Inferior parietal cortex (tissue), 1 donor: ENCODE results near the gene DRC3.

Experiments used
- DNase-seq: peaks from one replicate; pipeline ENCODE4 v3.0.0-alpha.2; 2016; ENCODE audit errors: extremely low spot score

Gene DRC3

DNA sequence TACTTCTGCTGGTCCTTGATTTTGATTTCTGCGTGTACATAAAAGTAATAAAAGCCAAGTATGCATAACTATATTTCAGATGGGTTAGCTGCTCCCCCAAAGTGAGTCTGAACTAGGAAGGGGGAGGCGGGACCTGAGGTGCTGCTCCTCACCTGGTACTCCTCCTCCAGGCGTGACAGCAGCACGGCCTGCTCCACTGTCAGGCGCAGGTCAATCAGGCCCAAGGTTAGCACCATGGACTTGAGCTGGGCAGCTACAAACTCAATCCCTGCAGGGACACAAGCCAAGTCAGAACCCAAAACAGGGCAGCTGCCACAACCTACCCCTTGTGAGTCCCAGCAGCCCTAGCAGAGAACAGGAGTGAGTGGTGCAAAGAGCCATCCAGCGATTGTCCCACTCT lies 48.3 kb downstream of the DRC3 start:
- DNase-seq, result no peak

DNA sequence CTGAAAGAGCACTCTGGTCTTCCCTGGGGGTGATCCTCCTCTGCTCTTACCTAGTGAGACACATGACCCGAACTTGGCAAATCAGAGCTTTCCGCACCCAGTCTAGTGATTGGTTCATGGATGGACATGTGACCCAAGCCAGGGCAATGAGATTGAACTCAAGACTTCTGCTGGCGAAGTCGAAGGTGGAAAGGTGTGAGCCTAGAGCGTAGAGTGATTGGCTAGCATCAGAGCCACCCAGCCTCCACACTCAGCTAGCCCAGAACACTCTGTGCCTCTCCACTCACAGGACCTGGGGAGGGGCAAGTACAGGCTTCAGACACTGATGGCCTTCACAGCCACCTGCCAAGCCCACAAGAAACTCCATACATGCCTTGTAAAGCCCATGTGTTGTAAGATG lies 48.7 kb downstream of the DRC3 start:
- no peak for DNase-seq

DNA sequence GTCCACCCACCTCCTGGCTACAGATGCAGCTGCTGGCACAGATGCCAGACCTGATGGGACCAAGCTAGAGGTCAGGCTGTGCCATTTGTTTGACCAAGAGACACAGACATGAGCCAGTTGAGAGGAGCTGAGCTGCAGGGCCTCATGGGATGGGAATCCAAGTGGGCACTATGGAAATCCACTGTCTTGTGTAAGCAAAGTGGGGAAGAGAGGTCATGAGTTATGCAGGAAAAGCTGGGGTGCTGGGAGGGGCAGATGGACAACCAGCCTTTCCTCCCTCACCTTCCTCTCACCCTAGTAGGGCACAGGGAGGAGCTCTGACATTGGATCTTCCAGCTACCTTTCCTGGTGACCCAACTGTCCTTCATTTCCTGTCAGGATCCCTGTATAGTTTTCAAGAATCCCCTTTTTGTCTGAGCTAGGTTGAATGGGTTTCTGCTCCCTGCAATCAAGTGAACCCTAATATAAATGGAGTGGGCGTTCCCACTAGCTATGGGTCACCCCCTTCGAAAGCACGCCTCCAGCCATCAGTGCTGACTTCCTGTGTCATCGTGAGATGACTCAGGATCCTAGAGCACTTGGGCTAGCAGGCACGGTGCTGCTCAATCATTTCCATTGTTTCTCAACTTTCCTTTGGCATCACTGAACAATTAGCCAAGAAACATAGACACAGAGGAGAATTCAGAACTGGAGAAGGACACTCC lies 52.7 kb downstream of the DRC3 start:
- DNase-seq, result no peak

DNA sequence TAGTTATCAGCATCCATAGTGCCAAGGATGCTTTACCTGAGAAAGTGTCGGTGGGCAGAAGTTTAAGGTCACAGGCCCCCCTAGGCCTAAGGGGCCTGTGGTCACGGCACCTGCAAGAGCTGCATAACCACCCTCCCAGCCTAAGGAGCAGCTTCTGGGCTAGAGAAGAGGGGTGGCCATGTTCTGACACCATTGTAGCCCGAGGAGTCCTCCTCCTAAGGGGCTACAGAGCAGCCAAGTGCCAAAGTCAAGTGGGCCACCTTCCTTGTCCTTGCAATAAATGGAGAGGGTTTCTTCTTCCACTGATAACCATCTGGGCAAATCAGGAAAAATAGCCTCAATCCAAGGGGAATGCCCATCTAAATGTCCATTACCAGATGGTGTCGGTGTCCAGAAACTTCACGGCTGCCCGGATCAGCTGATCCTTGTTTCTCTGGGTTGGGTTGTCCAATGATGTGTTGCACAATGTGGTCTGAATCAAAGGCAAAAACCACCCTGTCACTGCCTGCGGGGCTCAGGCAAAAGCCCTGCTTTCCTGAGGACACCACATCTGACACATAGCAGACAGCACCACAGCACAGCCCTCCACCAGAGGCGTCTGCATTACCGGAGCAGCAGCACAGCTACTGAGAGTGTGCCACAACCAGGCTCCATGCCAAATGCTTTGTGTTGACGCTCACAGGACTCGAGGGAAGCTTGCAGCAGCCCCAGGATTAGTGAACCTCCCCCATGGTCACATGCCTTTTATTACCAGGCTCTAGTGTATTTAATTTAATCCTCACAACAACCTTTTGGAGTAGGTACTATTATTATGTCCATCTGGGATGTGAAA lies 53.5 kb downstream of the DRC3 start:
- peak; percentile 48 for DNase-seq

DNA sequence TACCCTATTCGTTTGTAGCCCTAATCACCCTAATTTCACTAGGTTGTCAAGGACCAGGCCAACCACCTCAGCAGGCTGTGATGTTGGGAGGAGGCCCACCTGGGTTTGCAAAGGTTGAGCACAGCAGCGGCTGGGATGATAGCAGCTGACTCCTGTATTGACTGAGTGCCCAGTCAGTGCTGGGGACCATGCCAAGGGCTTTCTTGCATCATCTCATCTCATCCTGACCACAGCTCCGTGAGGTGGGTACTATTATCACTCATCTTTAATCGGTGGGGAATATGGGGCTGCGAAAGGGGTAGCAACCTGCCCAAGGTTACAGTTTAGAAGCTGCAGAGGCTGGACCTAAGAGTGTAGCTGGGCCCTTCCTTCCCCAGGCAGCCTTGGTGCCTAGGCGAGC lies 54.6 kb downstream of the DRC3 start:
- no peak for DNase-seq

DNA sequence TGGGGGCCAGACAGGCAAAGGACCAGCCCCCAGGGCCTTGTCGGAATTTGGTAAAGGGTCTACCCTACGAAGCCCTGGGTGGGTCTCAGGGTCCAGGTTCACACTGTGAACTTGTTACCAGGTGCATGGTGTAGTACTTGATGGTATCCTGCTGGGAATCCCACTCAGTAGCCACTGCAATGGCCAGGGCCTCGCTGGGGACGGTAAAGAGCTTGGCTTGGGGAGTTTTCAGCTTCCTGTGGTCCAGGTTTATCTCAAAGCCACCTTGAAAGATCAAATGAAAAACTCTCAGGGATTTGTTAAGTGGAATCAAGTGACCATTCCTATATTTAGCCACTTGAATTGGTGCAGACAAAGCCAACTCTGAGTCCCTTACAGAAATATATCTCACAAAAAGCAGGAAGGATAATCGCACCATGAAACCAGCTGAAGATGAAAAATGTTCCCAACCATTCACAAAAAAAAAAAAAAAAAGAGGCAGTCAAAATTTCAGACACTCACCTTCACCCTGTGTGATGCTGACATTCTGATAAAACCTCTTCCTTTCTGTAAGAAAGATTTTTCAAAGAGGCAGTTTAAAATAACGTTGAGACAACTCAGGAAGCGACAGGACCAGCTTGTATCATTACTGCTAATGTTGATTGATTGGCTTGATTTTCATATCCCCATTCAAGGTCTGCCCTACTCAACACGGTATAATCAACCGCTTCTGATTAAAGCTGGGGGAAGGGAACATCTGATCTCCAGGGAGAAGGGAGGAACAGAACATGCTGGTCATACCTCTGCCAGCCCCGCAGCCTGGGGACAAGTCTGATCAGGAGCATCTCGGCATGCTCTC lies 55.7 kb downstream of the DRC3 start:
- no peak for DNase-seq

DNA sequence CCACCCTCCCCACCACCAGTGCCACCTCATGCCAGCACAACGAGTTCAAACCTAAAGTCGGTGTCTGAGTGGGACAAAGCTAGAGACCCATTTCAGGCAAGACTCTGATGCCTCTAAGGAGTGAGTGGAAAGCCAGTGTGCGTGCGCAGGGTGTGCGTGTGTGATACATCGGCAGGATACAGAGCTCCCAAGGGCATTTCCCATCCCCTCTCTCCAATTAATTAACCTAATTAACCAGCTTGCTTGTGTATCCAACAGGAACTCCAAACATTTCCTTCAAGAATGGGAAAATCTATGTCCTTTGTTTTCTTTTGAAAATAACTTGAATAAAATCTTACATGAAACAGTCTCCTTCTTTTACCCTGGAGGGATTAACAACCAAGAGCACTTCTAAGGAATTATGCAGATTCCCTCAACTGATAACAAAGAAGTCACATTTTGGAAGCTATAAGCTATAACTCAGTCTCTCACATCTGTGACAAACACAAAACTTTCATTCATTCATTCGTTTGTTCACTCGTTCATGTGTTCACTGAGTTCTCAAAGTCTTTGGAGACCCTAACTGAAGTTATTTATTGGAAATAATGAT lies 56.4 kb downstream of the DRC3 start:
- DNase-seq, result no peak

DNA sequence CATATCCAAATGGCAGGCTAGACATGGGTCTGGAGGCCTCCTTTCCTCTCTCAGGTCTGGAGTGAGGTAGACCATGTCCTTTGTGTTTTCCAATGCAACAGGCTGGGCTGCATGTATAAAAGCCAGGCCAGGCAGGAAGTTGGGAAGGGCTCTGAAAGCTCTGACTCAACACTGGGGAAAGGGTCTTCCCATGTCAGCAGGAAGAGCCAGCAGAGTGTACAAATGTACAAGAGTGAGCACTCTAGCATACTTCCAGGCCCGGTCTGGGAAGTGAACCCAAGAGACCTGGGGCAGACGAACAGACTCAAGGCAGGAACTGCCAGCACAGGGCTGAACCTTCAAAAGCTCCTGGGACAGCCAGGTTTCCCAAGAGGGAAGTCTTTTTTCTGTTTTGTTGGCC lies 59.3 kb downstream of the DRC3 start:
- no peak for DNase-seq

DNA sequence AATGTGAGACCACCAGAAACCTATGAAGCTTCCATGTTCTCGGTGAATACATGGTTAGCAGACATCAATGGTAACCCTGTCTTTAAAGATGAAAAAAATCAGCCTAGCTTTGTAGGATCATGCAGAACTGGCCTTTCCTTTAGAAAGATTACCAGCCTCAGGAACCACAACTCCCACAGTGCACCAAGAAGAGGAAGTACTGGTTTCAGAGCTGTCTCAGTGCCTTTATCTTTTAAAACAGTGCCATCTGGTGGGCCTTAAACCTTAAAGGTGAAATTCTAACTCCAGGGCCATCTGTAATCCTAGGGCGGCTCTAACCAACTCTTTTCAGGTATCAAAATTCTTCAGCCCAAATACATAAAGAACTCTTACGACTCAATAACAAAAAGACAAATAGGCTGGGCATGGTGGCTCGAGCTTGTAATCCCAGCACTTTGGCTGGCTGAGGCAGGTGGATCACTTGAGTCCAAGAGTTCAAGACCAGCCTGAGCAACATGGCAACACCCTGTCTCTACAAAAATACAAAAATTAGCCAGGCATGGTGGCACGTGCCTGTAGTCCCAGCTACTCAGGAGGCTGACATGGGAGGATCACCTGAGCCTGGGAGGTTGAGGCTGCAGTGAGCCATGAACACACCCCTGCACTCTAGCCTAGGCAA lies 60.9 kb downstream of the DRC3 start:
- peak; percentile 87 for DNase-seq

DNA sequence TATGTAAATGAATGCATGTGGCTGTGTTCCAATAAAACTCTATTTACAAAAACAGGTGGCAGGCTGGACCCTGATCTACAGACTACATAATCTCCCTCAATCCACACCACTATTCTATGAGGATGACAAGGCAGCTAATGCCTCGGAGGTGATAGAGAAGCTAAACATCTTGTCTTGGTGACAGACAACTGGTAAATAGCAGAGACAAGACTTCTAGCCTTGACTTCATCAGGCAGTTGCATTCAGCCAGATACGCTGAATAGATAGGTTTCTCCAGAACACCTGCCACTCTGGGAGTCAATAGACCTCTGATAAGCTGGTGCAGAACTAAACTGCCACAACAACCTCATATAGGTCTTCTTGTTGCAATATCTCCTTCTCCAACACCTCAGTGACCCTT lies 63.0 kb downstream of the DRC3 start:
- no peak for DNase-seq

DNA sequence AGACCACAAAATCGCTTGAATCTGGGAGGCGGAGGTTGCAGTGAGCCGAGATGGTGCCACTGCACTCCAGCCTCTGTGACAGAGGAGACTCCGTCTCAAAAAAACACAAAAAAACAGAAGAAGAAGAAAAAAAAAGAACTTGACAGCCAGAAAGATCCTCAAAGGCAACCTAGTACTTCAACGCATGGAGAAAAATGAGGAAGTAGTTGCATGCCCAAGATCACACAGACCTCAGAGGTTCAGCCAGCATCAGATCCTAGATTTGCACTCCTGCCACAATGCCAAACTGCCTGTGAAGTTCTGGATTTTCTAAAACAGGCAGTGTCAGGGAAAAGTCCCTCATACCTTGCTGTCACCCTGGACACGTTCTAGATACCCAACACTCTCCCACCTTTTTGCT lies 64.8 kb downstream of the DRC3 start:
- DNase-seq, result no peak

DNA sequence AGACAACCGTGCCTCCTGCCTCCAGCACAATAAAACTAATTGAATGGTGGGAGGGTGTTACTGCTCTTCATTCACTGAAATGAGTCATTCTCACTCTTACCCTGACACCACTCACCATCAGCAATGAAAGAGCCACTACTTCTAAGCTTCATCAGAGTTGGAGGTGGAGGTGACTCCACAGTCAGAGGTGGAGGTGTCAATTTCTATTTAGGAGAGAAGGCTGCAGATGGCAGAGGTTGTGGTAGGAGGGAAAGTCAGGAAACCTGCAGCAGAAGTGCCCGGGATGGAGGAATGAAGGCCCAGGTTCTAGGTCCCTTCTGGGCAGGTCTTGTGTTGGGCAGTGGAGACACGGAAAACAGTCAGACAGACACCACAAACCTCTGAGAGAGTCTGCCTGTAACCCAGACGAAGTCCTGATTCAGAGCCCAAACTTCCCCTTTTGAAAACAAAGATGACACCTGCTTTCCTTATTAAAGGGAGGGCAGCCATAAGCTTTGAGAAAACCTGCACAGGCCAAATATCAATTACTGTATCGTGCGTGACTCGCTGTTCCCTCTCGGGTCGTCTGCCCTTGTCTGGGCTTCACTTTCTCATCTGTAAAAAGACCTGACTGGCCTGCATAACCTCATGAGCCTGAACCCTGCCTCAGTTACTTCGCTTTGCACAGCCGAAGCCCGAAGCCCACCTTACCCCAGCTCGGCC lies 65.6 kb downstream of the DRC3 start:
- no peak for DNase-seq

DNA sequence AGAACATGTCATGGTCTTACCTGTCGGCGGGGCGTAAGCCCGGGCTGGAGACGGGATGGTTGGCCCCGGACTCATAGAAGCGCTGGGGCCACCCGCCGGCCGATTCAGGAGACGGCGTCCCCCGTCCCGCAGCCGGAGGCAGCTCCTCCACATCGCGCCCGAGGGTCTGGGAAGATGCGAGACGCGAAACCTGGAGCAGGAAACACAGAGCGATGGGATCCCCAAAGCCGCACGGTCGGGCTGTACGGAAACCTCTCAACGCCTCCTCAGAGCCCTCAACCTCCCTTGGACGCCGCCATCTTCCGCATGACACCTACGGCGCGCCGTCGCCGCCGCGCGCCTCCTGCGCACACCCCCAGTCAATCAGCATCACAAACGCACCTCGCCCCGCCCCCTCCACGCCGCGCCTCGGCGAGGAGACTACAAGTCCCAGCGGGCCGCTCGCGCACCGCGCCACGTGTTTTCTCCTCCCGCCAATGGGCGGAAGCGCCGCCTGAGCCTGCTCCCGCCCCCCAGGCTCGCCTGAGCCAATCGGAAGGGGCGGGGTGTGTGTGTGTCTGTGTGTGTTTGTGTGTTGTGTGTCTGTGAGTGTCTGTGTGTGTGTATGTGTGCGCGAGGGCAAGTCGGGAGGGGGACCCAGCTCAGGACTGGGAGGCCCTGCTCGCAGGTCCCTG lies 66.3 kb downstream of the DRC3 start, which contains the start of the genes ATPAF2 and GID4:
Gene ATPAF2, minus strand, starts transcription at position 308 of the 674 bp plus-strand sequence. Its CDS starts 155 bp downstream, at position 153.
Gene GID4, plus strand, starts transcription at position 548 of the 674 bp plus-strand sequence. Its CDS starts 57 bp downstream, at position 605.
- DNase-seq, result peak; percentile 98

DNA sequence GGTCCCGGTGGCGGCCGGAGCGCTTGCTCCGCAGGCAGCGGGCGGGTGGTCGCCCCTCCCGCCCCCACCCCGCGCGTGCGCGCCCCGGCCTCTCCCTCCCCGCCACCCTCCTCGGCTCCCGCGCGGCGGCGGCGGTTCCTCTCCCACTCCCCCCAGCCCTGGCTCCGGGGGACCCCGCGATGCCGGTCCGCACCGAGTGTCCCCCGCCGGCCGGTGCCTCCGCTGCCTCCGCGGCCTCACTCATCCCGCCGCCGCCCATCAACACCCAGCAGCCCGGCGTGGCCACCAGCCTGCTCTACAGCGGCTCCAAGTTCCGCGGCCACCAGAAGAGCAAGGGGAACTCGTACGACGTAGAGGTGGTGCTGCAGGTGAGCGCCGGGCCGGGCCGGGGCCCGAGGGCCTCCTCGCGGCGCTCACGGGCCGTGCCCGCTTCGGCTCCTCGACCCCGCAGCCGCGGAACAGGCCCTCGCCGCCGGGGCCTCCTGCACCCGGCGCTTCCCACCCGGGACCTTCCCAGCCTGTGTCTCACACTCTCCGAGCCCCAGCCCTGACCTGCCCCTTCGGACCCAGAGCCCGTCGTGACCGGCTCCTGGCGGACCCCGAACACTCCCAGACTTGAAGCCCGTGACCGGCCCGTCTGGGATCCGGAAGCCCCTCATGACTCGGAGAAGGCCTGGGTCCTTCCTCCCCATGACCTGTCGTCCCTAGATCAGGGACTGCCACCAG lies 67.0 kb downstream of the DRC3 start:
- no peak for DNase-seq

DNA sequence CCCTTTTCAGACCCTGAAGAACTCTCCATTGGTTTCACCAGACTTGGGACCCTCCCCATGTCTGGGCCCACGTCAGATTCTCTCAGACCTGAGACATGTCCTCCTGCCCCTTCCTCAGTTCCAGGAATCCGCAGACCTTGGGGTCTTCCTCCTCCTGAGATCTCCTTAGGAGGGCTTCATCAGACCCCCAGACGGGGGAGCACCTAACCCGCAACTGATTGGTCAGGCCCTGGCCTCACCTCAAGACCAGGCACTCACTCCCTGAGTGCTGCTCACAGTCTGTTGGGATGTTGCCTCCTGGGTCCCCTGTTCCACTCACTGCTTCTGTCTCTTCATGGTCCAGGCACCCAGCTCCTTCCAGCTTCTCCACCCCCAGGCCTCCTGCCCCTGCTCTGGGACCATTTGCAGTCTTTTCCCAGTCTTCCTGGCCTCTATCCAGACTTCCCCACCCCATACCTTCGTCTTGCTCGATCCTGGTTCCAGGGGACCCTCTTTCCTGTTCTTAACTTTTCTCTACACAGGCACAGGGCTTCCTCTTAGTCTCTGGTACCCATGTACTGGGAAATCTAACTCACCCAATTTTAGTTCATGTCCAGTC lies 67.7 kb downstream of the DRC3 start:
- no peak for DNase-seq

DNA sequence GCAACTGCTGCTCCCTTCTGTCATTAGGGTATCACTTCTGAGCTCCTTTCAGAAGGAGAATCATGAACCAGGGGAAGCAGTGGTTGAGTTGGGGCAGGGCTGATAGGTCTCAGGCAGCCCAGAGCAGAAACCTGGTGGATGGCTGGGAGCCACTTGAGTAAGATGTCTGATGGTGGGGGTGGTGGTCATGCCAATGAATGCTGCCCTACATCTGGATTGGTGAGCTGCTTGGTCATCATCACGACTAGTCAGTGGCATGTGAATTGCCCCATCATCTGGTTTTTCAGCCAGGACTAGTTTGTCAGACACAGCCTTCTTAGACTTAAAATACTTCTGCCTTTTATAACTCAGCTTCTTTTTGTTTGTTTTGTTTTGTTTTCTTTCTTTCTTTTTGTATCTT lies 69.1 kb downstream of the DRC3 start:
- no peak for DNase-seq

DNA sequence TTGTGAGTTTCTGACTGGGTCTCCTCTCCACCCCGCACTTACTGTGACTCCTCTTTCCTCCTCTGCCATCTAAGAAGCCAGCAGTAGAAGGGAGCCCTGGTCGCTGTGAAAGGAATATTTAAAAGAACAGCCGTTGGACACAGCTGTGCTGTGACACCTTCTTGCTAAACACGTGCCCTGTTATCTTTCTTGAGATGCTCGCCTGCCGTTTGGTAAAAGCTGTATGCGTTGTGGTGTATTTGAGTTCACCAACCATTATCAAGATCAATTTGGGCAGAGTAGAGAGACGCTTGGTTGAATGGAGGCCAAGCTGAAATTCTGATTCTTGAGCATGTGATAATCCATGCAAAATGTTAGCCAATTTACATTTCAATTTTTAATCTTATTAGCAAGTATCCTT lies 70.3 kb downstream of the DRC3 start:
- no peak for DNase-seq

DNA sequence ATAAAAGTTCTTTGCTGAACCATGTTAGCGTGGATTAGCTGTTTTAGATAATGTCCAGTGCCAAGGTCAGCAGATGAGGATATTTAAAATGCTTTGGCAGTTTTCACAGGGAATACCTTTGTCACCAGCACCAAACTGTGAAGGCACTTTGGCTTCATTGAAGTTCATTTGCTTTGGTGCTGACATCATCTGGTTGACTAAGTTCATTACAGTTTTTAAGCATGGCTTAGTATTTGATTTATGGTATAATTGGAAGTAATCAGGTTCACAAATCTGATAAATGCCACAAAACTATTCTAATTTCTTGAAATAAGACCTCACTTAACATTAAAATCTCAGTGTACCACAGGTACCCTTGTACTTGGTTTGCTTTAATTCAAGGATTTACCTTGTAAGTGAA lies 70.8 kb downstream of the DRC3 start:
- DNase-seq, result peak; percentile 44

DNA sequence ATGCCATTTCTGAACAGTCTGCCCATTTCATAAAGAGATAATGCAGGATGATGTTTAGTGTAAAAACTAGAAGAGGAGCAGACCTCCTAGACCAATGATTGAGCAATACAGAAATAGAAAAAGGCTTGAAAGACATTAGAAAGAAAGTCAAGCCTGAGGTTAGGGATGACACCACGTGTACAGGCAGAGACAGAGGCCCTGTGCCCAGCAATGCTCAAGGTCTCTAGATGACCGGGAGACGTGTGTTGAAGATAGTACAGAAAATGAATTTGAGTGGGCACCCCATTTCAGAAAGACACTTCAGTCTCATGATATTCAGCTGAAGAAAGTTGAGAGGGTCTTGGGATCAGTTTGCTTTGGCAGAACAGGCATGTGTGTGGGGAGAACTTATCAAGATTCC lies 71.9 kb downstream of the DRC3 start:
- DNase-seq, result no peak
